Measurements from ENCODE around the gene GPR141. TPM values are rescaled to one million over a fixed set of nuclear protein-coding genes. Genes with fewer than 3 reads are reported as not detected.
"Not testable (repeated sequence)": the region's sequence is repeated elsewhere in the genome, so short reads cannot be mapped to it uniquely, and the experiment has no call there.

Gene GPR141
- total and polyA plus RNA-seq, 8 donors, result 0.32 to 1.6 (median 0.78) TPM; not detected in 4

- WGBS, 2 donors, result 61 to 69% methylated on average over 4 of the region's 4 CpGs
- Histone ChIP-seq H3K9me3 (no peaks in the 10 kb centered on the region), H3K4me3 (no peak overlapping the region), H3K27me3 (no peaks in the 10 kb centered on the region), H3K27ac (no peak overlapping the region), H3K36me3 (no peaks in the 10 kb centered on the region), H3K4me1 (no peaks in the 10 kb centered on the region)
- ATAC-seq (peak in 2 of 4 donors; percentile 44 to 60), DNase-seq (no peak), FAIRE-seq (no peak)
- intact Hi-C loops (cut with DNase I), result no loop called here
- TF ChIP-seq CTCF (IDR thresholded peaks at IDR 0.05), result no peak
Observed at GRCh38 chr7:37694208-37695094, 10.9 kb downstream of the GPR141 start.

- whole genome bisulfite sequencing, 2 donors, result 86 to 93% methylated on average over 4 of the region's 4 CpGs
Observed at GRCh38 chr7:37698276-37698675, 14.7 kb downstream of the GPR141 start.

GRCh38 chr7:37698782-37699181 lies 15.2 kb downstream of the GPR141 start:
- TF ChIP-seq CTCF (IDR thresholded peaks at IDR 0.05), result no peak
- 57 to 60% methylated on average over 2 of the region's 2 CpGs for WGBS, 2 donors
- FAIRE-seq (no peak), DNase-seq (no peak), ATAC-seq (no peak)
- H3K27ac ChIP-seq, result no peak overlapping the region
- intact Hi-C loops (cut with DNase I), result no loop called here
- peaks cover 0 to 3% (median 0%) of the 10 kb centered on the region in 3 donors for H3K4me1 ChIP-seq
- H3K4me3 ChIP-seq, result no peak overlapping the region
- H3K9me3 ChIP-seq, result no peaks in the 10 kb centered on the region
- H3K36me3 ChIP-seq, result no peaks in the 10 kb centered on the region
- no peaks in the 10 kb centered on the region for H3K27me3 ChIP-seq

More at GRCh38 chr7:37698276-37698675, 14.7 kb downstream of the GPR141 start:
- no peak overlapping the region for H3K27ac ChIP-seq
- H3K4me3 ChIP-seq, result no peak overlapping the region
- H3K27me3 ChIP-seq, result no peaks in the 10 kb centered on the region
- TF ChIP-seq CTCF (IDR thresholded peaks at IDR 0.05), result no peak
- FAIRE-seq (no peak), DNase-seq (no peak), ATAC-seq (no peak)
- H3K9me3 ChIP-seq, result no peaks in the 10 kb centered on the region
- intact Hi-C loops (cut with DNase I), result no loop called here
- peaks cover 0 to 3% (median 0%) of the 10 kb centered on the region in 3 donors for H3K4me1 ChIP-seq
- H3K36me3 ChIP-seq, result no peaks in the 10 kb centered on the region

GRCh38 chr7:37701769-37702168 lies 18.2 kb downstream of the GPR141 start:
- Histone ChIP-seq H3K9me3 (no peaks in the 10 kb centered on the region), H3K27ac (no peak overlapping the region), H3K36me3 (no peaks in the 10 kb centered on the region), H3K4me1 (peaks cover 0 to 3% (median 0%) of the 10 kb centered on the region in 3 donors), H3K27me3 (no peaks in the 10 kb centered on the region), H3K4me3 (no peak overlapping the region)
- WGBS, 2 donors, result 33 to 34% methylated on average over 2 of the region's 2 CpGs
- intact Hi-C loops (cut with DNase I), result no loop called here
- DNase-seq (no peak), FAIRE-seq (no peak), ATAC-seq (no peak)
- no peak for TF ChIP-seq CTCF (IDR thresholded peaks at IDR 0.05)

GRCh38 chr7:37703361-37703760 lies 19.8 kb downstream of the GPR141 start:
- Histone ChIP-seq H3K4me3 (no peak overlapping the region), H3K4me1 (peaks cover 0 to 3% (median 0%) of the 10 kb centered on the region in 3 donors), H3K27ac (no peak overlapping the region), H3K27me3 (no peaks in the 10 kb centered on the region), H3K36me3 (no peaks in the 10 kb centered on the region), H3K9me3 (no peaks in the 10 kb centered on the region)
- no peak for TF ChIP-seq CTCF (IDR thresholded peaks at IDR 0.05)
- no peak for ATAC-seq
- no peak for DNase-seq
- no peak for FAIRE-seq
- intact Hi-C loops (cut with DNase I), result no loop called here

- DNase-seq; H3K4me3 ChIP-seq; ATAC-seq; H3K27ac ChIP-seq; H3K27me3 ChIP-seq; H3K36me3 ChIP-seq; intact Hi-C loops (cut with DNase I); FAIRE-seq; H3K4me1 ChIP-seq; H3K9me3 ChIP-seq: not testable (repeated sequence)
- WGBS, 2 donors, result 78 to 86% methylated on average over 4 of the region's 4 CpGs
Observed at GRCh38 chr7:37704328-37704833, 20.8 kb downstream of the GPR141 start.
